Liver (tissue), 9 donors: ENCODE measurements around the gene SLC15A5. TPM values are rescaled to one million over a fixed set of nuclear protein-coding genes. Genes with fewer than 3 reads are reported as not detected.

Experiments used
- DNase-seq: peaks from one replicate; pipeline ENCODE4 v3.0.0-alpha.2; 2017; ENCODE audit warnings: low spot score
- H3K27ac ChIP-seq, 2 donors: one replicate each; pipeline ENCODE4 v1.7.0; 2013; ENCODE audit warnings: inconsistent platforms in 2 of 2, low read length in 2 of 2, control low read depth in 1 of 2, low read depth in 1 of 2, mild to moderate bottlenecking in 1 of 2
- H3K27me3 ChIP-seq, 4 donors: one replicate each; pipeline versions ENCODE4 v1.6.1 to v1.7.0; 2013; ENCODE audit warnings: low read length in 3 of 4, inconsistent platforms in 1 of 4, mild to moderate bottlenecking in 1 of 4, moderate library complexity in 1 of 4; ENCODE audit not compliant: control insufficient read depth in 4 of 4, insufficient read depth in 4 of 4
- H3K36me3 ChIP-seq, 4 donors: one replicate each; pipeline versions ENCODE4 v1.6.1 to v1.7.0; 2013; ENCODE audit warnings: low read length in 3 of 4, mild to moderate bottlenecking in 3 of 4, low read depth in 1 of 4, moderate library complexity in 1 of 4; ENCODE audit not compliant: control insufficient read depth in 4 of 4, insufficient read depth in 3 of 4
- H3K4me1 ChIP-seq, 4 donors: one replicate each; pipeline versions ENCODE4 v1.6.1 to v1.7.0; 2013; ENCODE audit warnings: low read length in 3 of 4, mild to moderate bottlenecking in 3 of 4, moderate library complexity in 1 of 4; ENCODE audit not compliant: control insufficient read depth in 4 of 4, insufficient read depth in 4 of 4
- H3K4me3 ChIP-seq, 3 donors: one replicate each; pipeline versions ENCODE4 v1.6.1 to v1.7.0; 2013; ENCODE audit warnings: low read length in 3 of 3, control low read depth in 1 of 3, low read depth in 1 of 3, mild to moderate bottlenecking in 1 of 3
- H3K9ac ChIP-seq, 2 donors: one replicate each; pipeline ENCODE4 v1.7.0; 2013; ENCODE audit warnings: low read length in 2 of 2, mild to moderate bottlenecking in 2 of 2, moderate library complexity in 2 of 2, control low read depth in 1 of 2, low read depth in 1 of 2
- H3K9me3 ChIP-seq, 4 donors: one replicate each; pipeline versions ENCODE4 v1.6.1 to v1.7.0; 2013; ENCODE audit warnings: low read length in 3 of 4; ENCODE audit not compliant: control insufficient read depth in 4 of 4
- FOXA1 ChIP-seq: IDR thresholded peaks from 2 replicates; pipeline ENCODE4 v1.6.1; 2016; ENCODE audit warnings: antibody characterized with exemption
- GABPA ChIP-seq, 2 donors: IDR thresholded peaks in 1 of 2; conservative IDR thresholded peaks in 1 of 2; 2 replicates each; pipeline ENCODE4 v1.6.1; 2016; ENCODE audit warnings: antibody characterized with exemption in 2 of 2, mild to moderate bottlenecking in 1 of 2, moderate library complexity in 1 of 2
- HNF4A ChIP-seq, 2 donors: conservative IDR thresholded peaks; 2 replicates each; pipeline ENCODE4 v1.6.1; 2016; ENCODE audit warnings: antibody characterized with exemption in 2 of 2, mild to moderate bottlenecking in 2 of 2
- HNF4G ChIP-seq: IDR thresholded peaks from 2 replicates; pipeline ENCODE4 v1.6.1; 2016; ENCODE audit warnings: antibody characterized with exemption
- JUND ChIP-seq, 2 donors: IDR thresholded peaks; 2 replicates each; pipeline ENCODE4 v1.6.1; 2016; ENCODE audit warnings: antibody characterized with exemption in 2 of 2
- MAX ChIP-seq: IDR thresholded peaks from 2 replicates; pipeline ENCODE4 v1.6.1; 2016; ENCODE audit warnings: antibody characterized with exemption
- NR2F2 ChIP-seq: IDR thresholded peaks from 2 replicates; pipeline ENCODE4 v1.6.1; 2016; ENCODE audit warnings: antibody characterized with exemption
- RAD21 ChIP-seq, 2 donors: IDR thresholded peaks; 2 replicates each; pipeline ENCODE4 v1.6.1; 2016; ENCODE audit warnings: antibody characterized with exemption in 2 of 2, mild to moderate bottlenecking in 2 of 2
- RXRA ChIP-seq, 2 donors: IDR thresholded peaks; 2 replicates each; pipeline ENCODE4 v1.6.1; 2017 to 2018; ENCODE audit warnings: antibody characterized with exemption in 2 of 2, mild to moderate bottlenecking in 1 of 2
- TAF1 ChIP-seq: conservative IDR thresholded peaks from 2 replicates; pipeline ENCODE4 v1.6.1; 2016; ENCODE audit warnings: antibody characterized with exemption, mild to moderate bottlenecking
- ZBTB33 ChIP-seq: IDR thresholded peaks from 2 replicates; pipeline ENCODE4 v1.6.1; 2016; ENCODE audit warnings: antibody characterized with exemption
- WGBS: extraction: QIAGEN DNeasy Blood & Tissue Kit; methylation state at CpG from one replicate; pipeline ENCODE4 v1.1.7; 2013; 5-methylcytosine and 5-hydroxymethylcytosine counted together
- polyA plus RNA-seq, 2 donors: library from polyadenylated mRNA; stranded (reverse) in 1 of 2; unstranded in 1 of 2; fragments of 200-250 nt in 1 of 2; fragments of >200 nt in 1 of 2; fragmentation: Nextera tagmentation in 1 of 2; extraction: Ambion mirVana in 1 of 2; gene quantifications; one replicate each; pipeline versions ENCODE4 v1.2.1 to v1.2.3, GENCODE V29; 2013 to 2015
- total RNA-seq, 2 donors: library from RNA; depleted of rRNA; stranded (reverse); fragments of >200 nt; gene quantifications; one replicate each; pipeline ENCODE4 v1.2.3, GENCODE V29; 2014
- TF ChIP-seq, protein P1 (sequence below): fragments of 150-350 bp; IDR thresholded peaks from 2 replicates; pipeline ENCODE4 v1.5.1; 2017; ENCODE audit warnings: improper control_type of control experiment, low read depth, low read length; ENCODE audit not compliant: missing input control
- TF ChIP-seq, protein P2 (sequence below): IDR thresholded peaks from 2 replicates; pipeline ENCODE4 v1.6.1; 2016; ENCODE audit warnings: antibody characterized with exemption
- donor health status: healthy.
- donor health status: healthy.
- donor health status: healthy.
- donor health status: healthy.
- donor health status: healthy.

Gene SLC15A5
- total and polyA plus RNA-seq, 4 donors: not detected

DNA sequence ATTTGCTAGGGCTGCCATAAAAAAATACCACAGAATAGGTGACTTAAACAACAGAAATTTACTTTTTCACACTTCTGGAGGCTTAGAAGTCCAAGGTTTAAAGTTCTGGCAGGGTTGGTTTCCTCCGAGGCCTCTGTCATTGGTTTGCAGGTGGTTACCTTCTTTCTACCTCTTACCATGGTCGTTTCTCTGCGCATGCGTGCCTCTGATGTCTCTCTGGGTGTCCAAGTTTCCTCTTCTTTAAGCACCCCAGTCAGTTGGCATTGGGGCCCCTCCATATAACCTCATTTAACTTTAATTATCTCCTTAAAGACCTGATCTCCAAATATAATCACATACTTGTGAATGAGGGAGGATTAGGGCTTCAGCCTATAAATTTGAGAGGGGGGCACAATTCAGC is 103.2 kb downstream of the SLC15A5 start:
- no peaks in the 10 kb centered on the region for H3K4me1 ChIP-seq
- no peak overlapping the region for H3K27ac ChIP-seq
- no peaks in the 10 kb centered on the region for H3K9me3 ChIP-seq
- no peaks in the 10 kb centered on the region for H3K27me3 ChIP-seq
- no peak overlapping the region for H3K9ac ChIP-seq
- no peaks in the 10 kb centered on the region for H3K36me3 ChIP-seq
- no peak for DNase-seq
- no peak for TF ChIP-seq TAF1
- TF ChIP-seq, protein P1, sequence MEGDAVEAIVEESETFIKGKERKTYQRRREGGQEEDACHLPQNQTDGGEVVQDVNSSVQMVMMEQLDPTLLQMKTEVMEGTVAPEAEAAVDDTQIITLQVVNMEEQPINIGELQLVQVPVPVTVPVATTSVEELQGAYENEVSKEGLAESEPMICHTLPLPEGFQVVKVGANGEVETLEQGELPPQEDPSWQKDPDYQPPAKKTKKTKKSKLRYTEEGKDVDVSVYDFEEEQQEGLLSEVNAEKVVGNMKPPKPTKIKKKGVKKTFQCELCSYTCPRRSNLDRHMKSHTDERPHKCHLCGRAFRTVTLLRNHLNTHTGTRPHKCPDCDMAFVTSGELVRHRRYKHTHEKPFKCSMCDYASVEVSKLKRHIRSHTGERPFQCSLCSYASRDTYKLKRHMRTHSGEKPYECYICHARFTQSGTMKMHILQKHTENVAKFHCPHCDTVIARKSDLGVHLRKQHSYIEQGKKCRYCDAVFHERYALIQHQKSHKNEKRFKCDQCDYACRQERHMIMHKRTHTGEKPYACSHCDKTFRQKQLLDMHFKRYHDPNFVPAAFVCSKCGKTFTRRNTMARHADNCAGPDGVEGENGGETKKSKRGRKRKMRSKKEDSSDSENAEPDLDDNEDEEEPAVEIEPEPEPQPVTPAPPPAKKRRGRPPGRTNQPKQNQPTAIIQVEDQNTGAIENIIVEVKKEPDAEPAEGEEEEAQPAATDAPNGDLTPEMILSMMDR: no peak
- no peak for TF ChIP-seq HNF4G
- no peak for TF ChIP-seq MAX
- no peak for TF ChIP-seq ZBTB33
- TF ChIP-seq FOXA1: no peak
- TF ChIP-seq RXRA (IDR thresholded peaks at IDR 0.05): no peak
- no peak for TF ChIP-seq HNF4A (conservative IDR thresholded peaks at IDR 0.05)
- TF ChIP-seq RAD21 (IDR thresholded peaks at IDR 0.05): no peak
- no peak for TF ChIP-seq GABPA (IDR thresholded peaks at IDR 0.05 in 1 of 2, conservative IDR thresholded peaks at IDR 0.05 in 1 of 2)
- TF ChIP-seq JUND (IDR thresholded peaks at IDR 0.05): no peak
- H3K4me3 ChIP-seq: no peak overlapping the region
- 89% methylated on average over 4 of the region's 4 CpGs for WGBS

- no peak for DNase-seq
Measured at GRCh38 chr12:16171348-16171747, 106.1 kb downstream of the SLC15A5 start.

More at GRCh38 chr12:16171348-16171747, 106.1 kb downstream of the SLC15A5 start:
- no peak for TF ChIP-seq NR2F2
- peak in 1 of 2 donors; percentile 8 for TF ChIP-seq HNF4A (conservative IDR thresholded peaks at IDR 0.05)
- TF ChIP-seq TAF1: no peak
- TF ChIP-seq, protein P2, sequence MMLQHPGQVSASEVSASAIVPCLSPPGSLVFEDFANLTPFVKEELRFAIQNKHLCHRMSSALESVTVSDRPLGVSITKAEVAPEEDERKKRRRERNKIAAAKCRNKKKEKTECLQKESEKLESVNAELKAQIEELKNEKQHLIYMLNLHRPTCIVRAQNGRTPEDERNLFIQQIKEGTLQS: no peak
- TF ChIP-seq, protein P1: no peak
- no peak overlapping the region for H3K9ac ChIP-seq
- H3K27me3 ChIP-seq: no peaks in the 10 kb centered on the region
- H3K4me1 ChIP-seq: peaks cover 2 to 21% (median 11%) of the 10 kb centered on the region in 4 donors
- WGBS: 82% methylated on average over 2 of the region's 2 CpGs
- H3K4me3 ChIP-seq: no peak overlapping the region
- no peaks in the 10 kb centered on the region for H3K36me3 ChIP-seq
- H3K9me3 ChIP-seq: no peaks in the 10 kb centered on the region
- no peak overlapping the region for H3K27ac ChIP-seq
